ENCODE measurements around the gene TUBA4A.

- TF ChIP-seq CTCF (IDR thresholded peaks at IDR 0.05) (no peak), POLR2A (IDR thresholded peaks at IDR 0.05) (no peak)
These were observed 26.3 kb upstream of the TUBA4A start for GRCh38 chr2:219279916-219280516.
